Measurements from ENCODE around the gene CALHM5.

GRCh38 chr6:116500969-116501433 lies 10.4 kb upstream of the CALHM5 start:
- TF ChIP-seq POLR2A (IDR thresholded peaks at IDR 0.05): no peak
- no peak for TF ChIP-seq CTCF (IDR thresholded peaks at IDR 0.05)
